GM18907 (cell line): ENCODE measurements around the gene DOK7.

Experiments used
- ATAC-seq: cut with Tn5 transposase; IDR thresholded peaks from one replicate; pipeline ENCODE4 v1.9.1; 2021; ENCODE audit warnings: mild to moderate bottlenecking, moderate library complexity; ENCODE audit not compliant: unreplicated experiment

DOK7 gene

DNA sequence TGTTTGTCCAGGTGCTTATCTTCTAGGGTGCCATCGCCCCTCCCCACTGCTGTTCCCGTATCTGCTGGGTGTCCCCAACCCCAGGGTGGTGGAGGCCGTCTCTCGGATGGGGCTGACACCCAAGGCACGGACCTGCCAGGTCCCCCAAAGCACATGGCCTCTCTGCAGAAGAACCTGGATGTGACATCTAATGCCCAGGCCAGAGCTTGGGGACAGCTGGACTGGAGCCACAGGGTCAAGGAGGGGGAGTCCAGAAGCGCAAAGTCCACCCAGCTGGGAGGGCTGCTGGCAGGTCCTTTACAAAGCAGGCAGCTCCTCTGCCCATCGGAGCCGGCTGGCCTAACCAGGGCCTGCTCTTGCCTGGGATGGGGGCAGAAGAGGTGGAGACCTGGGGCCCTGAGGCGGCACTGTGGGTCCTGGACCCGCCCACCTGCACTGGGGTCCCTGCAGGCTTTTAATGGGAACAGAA lies 751 bp upstream of the DOK7 start:
- ATAC-seq = no peak

DNA sequence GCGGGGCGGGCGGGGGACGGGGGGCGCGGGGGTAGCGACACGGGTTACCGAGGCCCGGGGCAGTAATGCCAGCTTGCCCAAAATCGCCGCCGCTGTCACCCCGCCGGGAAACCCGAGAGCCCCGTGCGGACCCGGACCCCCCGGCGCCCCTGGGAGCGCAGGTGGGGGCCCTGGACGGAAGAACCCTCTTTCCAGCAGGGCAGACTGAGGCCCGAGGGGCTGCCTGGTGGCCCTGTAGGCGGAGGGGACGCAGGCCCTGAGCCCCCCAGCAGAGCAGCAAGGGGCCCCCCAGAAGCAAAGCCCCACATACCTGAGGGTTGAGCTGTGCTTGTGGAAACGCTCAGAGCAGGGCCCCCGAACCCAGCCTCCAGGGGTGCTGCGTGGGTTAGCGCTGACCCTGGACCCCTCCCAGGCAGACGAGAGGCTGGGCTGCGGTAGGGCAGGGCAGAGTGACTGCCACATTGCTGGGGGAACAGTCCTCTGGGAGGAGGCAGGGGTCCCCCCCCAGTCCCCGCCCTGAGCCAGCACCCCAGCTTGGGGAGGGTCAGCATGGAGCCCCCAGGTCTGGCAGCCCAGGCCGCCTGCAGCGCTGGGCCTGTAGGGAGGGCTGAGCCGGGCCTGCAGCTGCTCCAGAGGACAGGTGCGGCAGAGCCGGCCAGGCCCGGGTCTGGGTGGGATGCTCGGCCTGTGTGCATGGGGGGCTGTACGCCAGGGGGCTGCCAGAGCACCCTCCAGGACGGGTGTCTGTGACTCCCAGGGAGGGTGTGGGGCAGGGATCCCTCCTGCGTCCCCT lies 646 bp downstream of the DOK7 start:
- ATAC-seq = no peak

DNA sequence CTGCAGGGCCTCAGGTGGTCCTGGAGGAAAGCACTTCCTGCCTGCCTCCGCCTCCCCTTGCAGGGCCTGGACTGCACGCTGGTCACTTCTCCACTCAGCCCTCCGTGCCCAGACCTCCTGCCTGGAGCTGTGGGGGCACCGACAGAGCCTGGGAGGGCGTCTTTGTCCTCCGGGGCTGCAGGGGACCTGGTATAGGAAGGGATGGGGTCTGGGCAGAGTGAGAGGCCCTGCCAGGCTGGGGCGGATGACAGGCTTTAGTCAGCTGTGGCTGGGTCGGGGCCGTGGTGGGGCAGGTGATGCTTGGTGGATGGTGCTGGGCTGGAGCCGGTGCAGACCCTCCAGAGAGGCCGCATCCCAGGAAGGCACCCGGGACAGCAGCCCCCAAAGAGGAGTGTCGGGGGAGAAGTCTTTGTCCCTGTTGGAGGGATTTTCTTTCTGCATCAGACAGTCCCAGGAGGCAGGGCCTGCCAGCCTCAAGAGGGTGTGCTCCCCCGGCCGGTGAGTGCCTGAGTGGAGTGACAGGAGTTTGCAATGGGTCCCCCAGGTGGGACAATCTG lies 1.3 kb downstream of the DOK7 start:
- ATAC-seq = no peak

DNA sequence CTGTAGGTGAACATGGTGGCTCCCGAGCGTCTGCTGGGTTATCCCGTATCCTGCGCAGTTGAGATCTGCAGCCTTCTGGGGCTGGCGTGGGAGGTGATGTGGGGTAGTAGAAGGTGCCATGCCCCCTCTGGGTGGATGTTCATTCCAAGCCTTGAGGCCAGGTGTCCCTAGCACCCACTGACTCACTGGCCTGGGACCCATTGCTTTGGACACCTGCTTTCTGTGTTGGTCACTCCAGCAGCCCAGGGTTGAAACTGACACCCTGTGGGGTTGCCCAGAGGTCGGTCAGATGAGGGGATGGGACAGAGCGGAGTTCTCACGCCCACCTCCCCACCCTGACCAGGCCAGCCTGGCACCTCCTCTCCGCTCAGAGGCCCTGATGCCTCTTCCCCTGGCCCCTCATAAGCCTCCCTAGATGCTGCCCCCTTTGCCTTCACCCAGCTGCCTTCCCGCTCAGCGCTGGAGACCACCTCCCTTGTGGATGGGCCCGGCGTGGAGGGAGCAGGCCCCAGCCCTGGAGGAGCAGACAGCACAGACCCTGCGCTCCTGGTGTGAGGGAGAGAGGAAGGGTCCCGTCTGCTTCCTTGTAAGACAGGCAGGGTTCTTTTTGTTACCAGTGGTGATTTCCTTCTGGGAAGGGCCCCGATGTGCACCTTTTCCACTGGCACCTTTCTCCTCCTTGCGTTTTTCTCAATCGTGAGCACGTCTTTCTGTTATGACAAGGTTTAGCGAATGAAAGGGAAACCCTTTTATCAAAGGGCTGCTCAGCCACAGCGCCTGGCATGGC lies 2.0 kb downstream of the DOK7 start:
- ATAC-seq = no peak

DNA sequence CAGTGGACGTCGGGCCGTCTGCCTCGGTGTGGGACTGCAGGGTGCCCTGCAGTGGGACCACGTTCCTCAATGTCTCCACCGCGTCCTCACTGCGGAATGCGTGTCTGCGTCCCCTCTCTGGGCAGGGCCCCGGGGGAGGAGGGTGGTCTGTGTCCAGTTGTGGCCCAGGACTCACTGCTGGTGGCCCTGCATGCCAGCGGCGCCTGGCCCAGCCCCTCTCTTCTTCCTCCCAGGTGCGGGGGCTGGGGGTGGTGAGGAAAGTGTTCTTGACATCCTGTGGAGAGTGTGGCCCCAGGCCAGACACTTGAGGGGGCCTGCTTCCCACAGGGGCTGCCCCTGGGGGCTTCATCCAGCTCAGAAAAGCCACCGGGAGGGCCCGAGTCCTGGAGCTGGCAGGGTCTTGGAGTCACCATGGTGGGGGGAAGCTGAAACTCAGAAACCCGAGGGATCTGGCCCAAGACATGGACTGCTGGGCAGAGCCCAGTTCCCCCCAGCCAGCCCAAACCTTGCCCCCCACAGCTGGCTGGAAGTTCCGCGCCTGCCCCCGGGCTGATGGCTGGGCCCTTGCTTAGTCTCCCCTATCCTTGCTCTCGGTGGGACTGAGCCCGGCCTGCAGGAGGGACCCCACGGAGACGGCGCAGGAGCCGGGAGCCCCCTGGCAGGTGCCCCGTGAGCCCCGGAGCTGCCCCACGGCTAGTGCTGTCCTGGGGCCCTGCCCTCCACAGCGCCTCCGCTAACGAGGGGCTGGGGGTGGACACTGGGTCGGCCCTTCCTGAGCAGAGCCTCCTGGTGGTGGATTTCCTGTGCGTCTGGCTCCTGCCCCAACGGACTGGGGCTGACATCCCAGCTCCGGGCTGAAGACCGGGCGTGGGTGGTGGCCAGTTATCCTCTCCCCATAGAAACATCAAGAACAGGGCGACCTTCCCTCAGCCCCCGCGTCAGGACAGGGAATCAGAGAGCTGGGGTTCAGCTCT lies 2.9 kb downstream of the DOK7 start:
- ATAC-seq = no peak

DNA sequence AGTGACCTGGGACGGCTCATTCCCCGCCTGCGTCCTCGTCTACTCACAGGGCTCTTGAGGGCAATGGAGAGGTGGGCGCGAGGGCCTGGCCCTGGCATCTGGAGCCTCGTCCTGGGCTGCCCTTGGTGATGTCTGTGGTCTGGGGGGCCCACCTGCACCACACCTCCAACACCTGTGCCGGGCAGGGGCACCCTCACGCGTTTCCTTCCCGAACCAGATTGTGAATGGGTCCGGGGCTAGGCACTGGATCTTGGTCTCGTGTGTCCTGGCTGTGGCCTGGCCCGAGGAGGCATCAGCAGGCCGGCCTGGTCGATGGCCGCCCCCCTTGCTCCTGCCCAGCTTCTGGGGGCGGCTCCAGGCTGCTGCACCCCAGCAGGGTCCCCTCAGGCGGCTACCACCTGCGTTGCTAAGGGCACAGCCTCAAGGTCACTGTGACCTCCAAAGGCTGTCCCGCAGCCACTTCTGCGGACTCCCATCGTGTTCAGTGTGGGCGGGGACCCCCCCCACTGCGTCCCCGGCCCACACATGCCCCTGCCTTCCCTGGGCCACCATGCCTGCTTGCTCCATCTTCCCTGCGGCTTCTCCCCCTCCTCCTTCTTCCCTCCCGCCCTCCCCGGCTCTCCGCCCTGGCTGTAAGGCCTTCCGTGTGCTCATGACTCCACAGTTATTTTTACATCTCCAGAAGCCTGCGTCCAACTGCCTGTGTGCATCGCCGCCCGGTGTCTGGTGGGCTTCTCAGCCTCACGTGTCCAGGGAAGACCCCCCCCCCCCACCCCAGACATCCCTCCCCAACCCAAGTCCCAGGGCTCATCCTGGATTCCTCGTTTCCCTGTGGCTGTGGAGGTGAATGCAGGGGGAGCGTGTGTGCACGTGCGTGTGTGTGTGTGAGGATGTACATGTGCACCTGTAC lies 3.8 kb downstream of the DOK7 start:
- no peak for ATAC-seq

DNA sequence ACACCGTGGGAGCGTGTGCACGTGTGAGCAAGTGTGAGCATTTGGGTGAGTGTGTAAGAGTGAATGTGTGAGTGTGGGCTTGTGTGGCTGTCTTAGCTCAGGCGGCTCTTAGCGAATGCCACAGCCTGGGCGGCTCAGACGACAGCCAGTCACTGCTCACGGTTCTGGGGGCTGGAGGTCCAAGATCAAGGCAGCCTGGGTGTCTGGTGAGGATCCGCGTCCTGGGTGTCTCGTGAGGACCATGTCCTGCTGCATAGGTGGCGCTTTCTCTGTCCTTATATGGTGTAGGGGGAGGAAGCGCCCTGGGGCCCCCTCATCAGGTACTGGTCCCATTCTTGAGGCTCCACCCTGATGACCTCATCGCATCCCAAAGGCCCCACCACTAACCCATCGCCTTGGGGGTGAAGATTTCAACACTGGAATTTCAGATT lies 4.5 kb downstream of the DOK7 start:
- ATAC-seq = no peak

DNA sequence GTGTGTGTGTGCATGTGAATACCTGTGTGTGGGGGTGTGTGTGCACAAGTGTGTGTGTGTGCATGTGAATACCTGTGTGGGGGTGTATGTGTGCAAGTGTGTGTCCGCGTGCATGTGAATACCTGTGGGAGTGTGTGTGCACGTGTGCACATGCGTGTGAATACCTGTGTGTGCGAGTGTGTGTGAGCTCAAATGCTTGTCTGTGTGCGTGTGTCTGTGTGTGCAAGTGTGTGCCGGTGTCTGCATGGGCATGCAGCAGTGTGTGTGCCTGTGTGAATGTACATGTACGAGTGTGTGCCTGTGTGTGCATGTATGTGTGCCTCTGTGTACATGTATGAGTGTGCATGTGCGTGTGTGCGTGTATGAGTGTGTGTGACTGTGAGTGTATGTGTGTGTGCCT lies 5.0 kb downstream of the DOK7 start:
- no peak for ATAC-seq

DNA sequence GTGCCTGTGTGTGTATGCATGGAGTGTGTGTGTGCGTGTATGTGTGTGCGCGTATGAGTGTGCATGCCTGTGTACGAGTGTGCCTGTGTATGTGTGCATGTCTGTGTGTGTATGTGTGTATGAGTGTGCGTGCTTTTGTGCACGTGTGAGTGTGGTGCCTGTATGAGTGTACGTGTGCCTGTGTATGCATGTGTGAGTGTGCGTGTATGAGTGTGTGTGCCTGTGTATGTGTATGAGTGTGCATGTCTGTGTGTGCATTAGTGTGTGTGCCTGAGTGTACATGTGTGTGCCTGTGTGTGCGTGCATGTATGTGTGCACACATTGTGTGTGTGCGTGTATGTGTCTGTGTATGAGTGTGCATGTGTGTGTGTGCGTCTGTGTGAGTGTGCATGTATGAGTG lies 5.7 kb downstream of the DOK7 start:
- no peak for ATAC-seq

DNA sequence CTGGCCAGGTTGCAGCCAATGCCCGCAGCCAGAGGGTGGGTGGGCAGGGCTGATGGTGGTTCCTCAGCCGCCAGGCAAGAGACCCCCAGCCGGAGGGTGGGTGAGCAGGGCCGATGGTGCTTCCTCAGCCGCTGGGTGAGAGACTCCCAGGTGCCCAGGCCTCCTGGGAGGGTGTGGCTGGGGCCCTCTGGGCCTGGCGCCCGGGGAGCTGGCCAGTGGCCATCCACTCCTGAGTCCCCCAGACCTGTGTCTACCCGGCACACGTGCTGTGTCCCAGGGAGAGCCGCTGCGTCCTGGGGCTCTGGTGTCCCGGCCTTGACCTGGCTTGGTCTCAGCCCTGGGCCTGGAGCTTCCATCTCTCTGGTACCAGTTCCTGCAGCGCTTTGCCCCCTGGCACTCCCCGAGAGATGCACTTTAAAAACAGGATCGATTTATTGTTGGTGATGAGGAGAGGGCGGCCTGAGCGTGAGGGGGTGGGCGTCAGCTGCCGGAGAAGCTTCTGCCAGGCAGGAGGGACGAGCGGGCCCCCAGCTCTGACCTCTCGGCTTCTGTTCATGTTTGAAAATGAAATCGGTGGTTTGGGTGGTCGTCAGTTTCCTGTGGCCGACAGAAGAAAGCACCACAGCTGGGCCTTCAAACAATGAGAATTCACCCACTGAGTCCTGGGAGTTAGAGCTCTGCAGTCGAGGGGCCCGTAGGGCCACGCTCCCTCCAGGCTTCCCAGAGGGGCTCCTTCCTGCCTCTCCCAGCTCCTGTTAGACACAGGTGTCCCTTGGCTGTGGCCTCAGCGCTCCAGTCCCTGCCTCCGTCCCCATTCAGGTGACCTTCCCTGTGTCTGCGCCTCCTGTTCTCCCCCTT lies 6.5 kb downstream of the DOK7 start:
- ATAC-seq = no peak

DNA sequence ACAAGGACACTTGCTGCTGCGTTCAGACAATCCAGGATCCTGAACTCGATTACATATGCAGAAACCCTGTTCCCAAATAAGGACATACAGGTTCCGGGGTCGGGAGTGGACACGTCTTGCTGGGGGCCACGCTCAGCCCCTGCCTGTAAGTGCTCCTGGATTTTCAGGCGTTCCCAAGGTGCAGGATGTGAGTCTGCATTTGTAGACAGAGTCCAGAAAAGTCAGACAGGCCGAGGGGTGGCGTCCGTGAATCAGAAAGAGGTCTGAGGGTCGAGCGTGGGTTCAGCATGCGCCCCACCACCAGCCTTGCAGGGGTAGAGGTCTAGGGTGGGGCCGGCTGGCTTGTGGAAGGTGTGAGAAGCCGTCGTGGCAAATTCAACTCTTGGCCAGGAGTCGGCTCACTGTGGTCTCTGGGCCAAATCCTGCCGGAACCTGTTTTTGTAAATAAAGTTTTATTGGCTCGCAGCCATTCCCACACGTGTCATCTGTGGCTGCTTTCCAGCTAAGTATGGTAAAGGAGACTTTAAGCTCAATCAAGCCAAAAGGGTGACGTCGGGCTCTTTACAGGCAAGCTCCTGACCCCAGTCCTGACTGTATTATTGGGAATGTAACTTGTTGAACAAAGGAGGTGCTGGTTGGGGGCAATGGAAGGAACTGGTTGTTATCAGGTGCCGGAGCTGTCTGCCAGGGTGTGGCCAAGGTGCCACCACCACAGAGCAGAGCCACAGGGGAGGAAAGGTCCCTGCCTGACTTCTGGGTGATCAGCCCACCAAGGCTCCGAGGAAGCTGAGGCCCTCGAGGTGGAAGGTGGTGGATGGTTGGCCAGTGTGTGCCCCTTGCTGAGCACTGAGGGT lies 7.4 kb downstream of the DOK7 start:
- ATAC-seq = no peak

DNA sequence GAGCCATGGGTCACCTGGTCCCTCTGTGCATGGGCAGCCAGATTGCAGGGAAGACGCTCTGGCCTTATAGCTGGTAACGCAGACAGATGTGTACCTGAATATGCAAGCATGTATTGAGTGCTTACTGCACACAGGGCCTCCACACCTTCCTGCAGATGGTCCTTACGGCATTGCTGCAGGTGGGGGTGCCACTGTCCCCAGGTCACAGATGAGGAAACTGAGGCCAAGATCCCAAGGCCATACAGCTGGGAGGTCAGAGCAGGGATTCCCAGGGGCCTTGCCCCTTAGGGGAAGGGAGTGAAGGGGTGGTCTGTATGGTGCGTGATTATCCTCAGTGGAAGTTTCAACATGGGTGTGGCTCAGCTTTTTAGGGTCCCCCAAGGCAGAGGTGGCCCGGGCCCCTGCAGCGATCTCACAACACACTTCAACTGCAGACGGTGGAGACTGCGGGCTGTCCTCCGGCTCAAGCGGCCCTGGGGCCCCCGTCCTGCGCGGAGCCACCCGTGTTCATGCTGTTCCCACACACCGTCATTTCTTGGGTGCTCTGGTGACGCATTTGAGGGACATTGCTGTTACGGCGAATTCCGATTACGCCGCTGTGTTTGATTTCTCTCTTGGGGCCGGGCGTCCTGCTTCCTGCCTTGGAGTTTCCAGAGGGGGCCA lies 8.1 kb downstream of the DOK7 start:
- no peak for ATAC-seq

DNA sequence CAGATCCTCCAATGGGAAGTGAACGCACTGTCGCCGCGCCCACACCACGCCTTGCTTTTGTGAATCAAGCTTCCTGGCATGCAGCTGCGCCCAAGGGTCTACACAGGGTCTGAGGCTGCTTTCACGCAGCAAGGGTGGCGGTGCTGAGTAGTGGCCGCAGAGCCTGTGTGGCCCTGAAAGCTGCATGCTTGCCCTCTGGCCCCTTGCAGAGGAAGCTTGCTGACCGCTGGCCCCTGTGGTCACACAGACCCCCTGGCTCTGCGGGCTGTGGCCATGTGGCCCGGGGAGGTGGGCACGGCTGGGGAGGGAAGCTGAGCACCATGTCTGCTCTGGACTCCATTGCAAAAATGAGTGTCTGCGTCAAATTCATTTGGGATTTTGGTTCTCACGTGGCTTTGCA lies 8.8 kb downstream of the DOK7 start:
- no peak for ATAC-seq

DNA sequence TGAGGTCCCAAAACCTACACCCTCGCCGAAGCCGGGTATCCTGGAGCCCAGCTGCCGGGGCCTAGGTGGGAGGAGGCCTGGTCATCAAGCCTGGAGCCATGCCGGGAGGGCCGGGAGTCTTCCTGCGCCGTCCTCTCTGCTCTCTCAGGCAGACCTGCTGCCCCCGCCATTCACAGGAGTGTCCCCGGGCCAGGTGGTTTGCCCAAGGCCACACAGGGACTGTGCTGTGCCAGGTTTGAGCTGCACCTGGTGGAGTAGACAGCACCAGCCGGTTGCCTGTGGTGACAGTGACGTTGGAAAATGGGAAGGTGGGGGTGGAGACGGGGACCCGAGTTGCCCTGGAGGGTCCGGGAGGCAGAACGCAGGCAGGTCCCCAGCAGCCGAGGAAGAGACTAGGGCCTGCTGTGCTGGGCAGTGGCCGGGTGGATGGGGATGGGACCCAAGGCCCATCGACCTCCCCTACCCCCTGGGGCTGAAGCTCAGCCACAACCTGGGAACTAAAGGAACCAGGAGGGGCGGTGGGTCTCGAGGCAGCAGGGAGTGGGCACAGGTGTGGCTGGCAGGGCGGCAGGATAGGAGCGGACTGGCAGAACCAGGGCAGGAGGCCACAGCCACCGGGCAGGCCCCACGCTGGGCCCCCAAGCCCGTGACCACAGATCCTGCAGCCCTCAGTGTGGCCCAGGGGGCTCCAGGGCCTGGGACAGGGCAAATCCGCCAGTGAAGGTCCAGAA lies 9.5 kb downstream of the DOK7 start:
- no peak for ATAC-seq

DNA sequence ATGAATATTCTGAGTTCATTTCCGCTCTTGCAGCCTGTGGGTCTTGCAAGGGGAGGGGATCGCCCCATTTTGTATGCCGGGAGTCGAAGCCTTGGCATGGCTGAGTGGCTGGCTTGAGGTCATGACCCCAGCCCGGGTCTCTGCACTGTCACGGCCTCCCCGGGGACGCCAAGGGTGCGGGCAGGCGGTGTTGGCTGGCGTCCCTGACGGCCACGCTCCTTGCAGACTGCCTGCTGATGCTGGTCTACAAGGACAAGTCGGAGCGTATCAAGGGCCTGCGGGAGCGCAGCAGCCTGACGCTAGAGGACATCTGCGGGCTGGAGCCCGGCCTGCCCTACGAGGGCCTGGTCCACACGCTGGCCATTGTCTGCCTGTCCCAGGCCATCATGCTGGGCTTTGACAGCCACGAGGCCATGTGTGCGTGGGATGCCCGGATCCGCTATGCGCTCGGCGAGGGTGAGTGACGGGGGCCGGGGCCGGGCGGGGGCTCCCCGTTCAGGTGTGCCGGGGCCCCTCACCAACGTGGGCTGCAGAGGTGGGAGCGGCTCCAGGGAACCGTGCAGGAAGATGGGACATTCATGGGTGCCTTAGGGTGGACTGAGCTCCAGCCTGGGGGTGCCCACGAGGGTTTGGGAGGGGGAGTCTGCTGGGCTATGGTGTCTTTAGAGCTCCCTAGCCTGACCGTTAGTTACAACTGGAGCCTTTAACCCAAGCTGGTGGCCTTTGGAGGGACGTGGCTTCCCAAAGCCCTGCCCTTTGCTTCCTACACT lies 10.3 kb downstream of the DOK7 start:
- ATAC-seq = no peak
